SK-MEL-5 (cell line): ENCODE data around the gene ACP1. TPM values are rescaled to one million over a fixed set of nuclear protein-coding genes. Genes with fewer than 3 reads are reported as not detected.

ENCODE experiments used
- DNase-seq: peaks from one replicate; pipeline ENCODE4 v3.0.0-alpha.2; 2016; ENCODE audit warnings: low read depth, low spot score
- in situ Hi-C: cut with HindIII; loops from 2 replicates; pipeline ENCODE4 v1.10.0; 2016; ENCODE audit warnings: low sequenced_read_pairs, high pct_unique_total_duplicates, low pct_unique_long_range_greater_than_20kb
- polyA plus RNA-seq, 2 experiments: library from polyadenylated mRNA; depleted of rRNA; stranded (reverse); fragments of >200 nt; gene quantifications; 2 replicates each; pipeline ENCODE4 v1.2.3, GENCODE V29; 2015
- total RNA-seq: library from RNA; depleted of rRNA; stranded (reverse); fragments of >200 nt; shearing (Covaris generic); gene quantifications from 2 replicates; pipeline ENCODE4 v1.2.3, GENCODE V29; 2014; rRNA removed

The ACP1 gene
- total RNA-seq, result 247 and 268 TPM in 2 replicates
- 149 and 158 TPM in 2 replicates for polyA plus RNA-seq (2015; cell fraction: cytosol; rRNA removed)
- polyA plus RNA-seq (2015; cell fraction: nucleus; rRNA removed), result 167 and 200 TPM in 2 replicates

GRCh38 chr2:264493-265468 lies at the start of gene ACP1:
Gene ACP1 (plus strand): TSS chr2:264947. CDS start chr2:264965, 18 bp downstream.
- DNase-seq, result peak; percentile 95
- in situ Hi-C loops, result no loop called here

- in situ Hi-C loops, result no loop called here
- DNase-seq, result no peak
Measured at GRCh38 chr2:216068-216467, 48.7 kb upstream of the ACP1 start.

DNA sequence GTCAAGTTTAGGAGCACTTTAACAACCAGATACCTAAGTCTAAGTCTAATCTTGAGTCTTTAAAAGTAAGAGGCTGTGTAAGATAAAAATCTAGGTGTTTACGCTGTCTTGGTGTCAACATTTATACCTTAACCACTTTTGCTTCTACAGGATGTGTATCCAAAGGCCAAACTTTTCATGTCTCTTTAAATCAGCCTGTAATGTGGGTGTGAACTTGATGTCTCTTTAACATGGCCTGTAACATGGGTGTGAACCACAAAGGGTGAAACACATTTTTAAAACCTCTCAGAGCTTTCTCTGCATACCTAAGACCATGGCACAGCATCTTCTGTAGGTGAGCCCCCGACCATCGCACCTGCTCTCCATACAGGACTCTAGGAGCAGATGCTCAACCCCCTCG lies 41.3 kb upstream of the ACP1 start:
- in situ Hi-C loops, result no loop called here
- no peak for DNase-seq

DNA sequence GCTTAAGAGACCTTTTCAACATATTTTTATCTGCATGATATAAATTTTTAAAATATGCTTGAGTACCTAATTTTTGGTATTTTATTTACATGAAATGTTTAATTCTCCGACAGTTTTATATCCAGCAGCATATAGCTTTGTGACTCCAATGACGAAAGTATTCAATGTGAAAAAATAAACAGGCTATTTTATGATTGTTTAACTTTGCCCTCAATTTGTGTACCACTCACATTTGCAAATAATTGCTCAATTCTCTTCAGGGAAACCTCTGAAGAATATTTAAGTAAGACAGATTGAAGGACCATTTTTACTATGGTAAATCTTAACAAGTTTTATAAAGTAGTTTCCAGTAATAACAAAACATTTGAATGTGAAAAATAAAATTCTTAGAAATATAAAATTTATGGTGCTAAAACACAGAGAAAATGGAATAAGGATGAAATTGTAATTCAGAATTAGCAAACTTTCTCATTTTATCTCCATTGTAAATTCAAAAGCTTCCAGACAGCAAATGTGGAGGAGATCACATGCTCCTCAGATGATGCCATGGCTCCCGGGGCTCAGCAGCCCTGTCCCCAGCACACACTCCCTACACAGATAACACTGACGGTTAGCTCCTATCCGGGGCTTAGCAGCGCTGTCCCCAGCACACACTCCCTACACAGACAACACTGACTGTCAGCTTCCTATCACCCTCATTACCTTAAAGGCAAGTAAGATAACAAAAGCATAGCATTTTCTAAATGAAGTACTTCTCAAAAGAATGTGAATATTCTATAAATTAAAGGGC lies 40.6 kb upstream of the ACP1 start:
- no peak for DNase-seq
- in situ Hi-C loops, result no loop called here

DNA sequence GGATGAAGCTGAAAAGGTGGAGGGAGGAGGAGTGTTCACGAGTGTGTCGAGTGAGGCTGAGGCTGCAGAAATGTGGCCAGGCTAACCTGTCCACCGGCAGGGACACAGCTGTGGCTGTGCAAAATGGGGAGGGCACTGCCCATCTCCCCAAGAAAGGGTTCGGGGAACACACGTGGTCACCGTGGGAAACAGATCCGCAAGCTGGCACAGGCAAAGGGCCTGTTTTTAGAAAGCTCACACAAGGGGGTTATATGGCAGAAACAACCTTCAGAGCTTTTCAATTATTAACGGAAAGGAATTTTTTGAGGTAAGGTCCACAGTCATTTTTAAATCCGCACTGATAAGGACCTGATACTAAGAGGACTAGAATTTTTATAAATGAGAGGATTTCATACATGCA lies 36.6 kb upstream of the ACP1 start:
- in situ Hi-C loops, result no loop called here
- DNase-seq, result no peak

DNA sequence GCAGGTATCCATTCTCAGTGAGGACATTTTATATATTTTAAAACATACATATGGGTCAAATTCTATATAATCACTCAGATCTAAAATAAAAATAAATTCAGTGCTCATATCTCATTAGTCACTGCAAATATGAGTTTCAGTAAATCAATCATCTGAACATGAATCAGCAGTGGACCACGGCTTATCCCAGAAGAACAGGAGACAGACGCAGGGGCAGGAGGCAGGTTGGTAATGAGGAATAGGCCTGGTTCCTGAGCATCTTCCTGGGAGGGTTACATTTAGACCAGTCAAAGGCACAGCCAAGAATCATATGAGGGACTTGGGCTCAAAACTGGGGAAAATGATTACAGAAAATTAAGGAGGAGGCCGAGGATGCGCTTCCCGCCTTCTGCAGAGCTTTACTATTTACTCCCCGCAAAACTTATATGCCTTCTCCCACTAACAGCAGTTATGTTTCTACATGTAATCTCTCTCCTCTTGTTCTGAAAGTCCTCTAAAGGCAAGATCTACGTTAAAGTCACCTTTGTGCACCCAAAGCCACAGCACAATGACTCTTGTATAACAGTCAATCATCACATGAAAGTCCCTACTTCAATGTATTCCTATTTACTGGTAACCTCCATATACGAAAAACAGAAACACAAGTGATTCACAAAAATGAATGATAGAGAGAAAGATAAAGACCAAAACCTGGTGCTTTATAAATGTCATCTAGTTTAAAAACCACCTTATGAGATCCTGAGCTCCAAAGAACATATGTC lies 36.0 kb upstream of the ACP1 start:
- in situ Hi-C loops, result no loop called here
- no peak for DNase-seq

- in situ Hi-C loops, result no loop called here
- DNase-seq, result peak; percentile 37
Measured at GRCh38 chr2:231521-232185, 33.1 kb upstream of the ACP1 start.

GRCh38 chr2:233030-233429 lies 31.7 kb upstream of the ACP1 start:
- DNase-seq, result no peak
- in situ Hi-C loops, result no loop called here

DNA sequence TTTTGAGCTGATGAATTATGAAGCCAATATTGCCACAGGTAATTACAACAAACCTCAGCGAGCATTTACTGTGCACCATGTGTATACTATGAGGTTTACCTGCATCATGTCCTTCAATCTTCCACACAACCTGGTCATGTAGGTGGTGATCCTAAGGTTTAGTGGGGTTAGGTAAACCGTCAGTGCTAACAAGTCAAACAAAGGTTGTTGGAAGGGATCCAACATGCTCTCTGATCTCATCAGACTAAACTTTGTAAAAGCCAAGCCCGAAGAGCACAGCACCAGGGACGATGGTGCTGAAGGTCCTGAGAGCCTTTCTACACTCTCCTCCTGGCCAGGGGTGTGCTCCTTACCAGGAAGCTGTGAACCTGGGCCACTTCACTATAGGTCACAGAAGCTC lies 30.3 kb upstream of the ACP1 start:
- in situ Hi-C loops, result no loop called here

DNA sequence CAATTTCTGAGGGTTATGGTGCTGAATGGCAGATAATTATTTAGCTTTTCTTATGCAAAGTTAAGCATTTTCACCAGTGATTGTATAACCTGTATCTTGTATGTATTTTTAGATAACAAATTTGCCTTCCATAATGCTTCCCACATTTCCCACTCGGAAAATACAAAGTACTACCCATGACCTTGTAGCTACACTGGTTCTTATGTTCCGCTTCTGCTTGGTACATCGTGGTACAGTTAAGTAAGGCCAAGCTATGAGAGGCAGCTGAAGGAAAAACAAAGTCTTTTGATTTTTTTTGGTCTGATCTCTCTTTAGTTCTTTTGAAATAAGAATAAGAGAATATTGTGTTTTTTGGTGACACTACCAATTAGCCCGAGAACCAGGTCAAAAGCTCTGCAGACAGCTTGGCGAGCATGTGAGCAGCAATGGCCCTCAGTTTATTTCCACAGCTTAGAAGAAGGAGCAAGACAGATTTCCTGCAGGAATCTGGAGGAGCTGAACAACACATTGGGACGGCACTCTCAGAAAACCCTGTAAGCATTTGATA lies 27.7 kb upstream of the ACP1 start:
- in situ Hi-C loops, result no loop called here
- DNase-seq, result no peak

More for the DNA sequence above, 30.3 kb upstream of the ACP1 start:
- no peak for DNase-seq

DNA sequence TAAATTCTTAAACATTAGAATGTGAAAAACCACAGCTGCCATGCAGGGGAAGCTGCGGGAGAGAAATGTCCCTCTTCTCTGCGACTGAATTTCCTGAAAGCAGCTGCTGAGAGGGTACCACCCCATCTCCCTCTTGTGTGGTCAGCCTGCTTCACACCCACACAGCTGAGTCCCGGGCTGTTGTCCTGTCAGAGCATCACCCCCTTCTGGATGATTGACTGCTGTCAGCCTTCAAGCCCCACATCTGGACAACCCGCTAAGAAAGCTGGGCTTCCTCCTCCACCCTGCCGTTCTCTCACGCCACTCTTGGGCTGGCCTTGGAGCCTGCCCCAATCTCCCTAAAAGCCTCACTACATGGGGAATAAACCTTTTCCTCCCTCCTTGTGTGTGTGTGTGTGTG lies 26.9 kb upstream of the ACP1 start:
- in situ Hi-C loops, result no loop called here

GRCh38 chr2:238431-238830 lies 26.3 kb upstream of the ACP1 start:
- no peak for DNase-seq
- in situ Hi-C loops, result no loop called here

More for the DNA sequence above, 26.9 kb upstream of the ACP1 start:
- DNase-seq, result no peak

DNA sequence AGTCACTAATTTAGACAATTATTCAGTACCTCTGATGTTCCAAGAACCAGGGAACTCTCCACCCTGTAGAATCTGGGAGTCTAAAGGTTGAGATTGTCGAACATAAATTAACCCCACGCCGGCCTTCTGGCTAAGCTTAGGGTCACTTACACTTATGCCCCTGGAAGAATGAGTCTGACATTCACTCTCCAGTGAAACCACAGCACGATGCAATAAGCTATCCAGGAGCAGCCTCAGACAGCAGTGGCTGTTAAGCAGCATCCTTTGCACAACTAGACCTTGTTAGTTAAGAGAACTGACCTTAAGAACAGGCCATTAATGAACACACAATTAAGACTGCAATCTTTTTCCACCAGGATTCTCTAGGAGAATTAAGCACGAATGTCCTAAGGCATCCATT lies 25.9 kb upstream of the ACP1 start:
- no peak for DNase-seq
- in situ Hi-C loops, result no loop called here

DNA sequence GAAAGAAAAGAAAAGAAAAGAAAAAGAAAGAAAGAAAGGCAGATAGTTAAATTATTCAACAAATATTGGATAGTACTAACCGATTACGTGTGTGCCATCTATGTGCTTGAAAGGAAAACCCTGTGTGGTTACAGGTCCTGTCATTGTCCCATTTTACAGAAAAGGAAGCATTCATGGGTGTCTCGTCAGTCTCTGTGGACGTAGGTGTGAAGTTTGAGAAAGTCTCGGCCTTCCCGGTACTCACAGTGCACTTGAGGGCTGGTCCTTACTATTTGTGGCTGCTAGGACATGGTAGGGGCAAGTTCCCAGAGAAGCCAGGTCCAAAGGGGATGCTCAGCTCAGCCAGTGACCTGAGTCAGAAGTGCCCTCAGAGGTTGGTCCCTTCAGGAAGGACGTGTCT lies 20.2 kb upstream of the ACP1 start:
- in situ Hi-C loops, result no loop called here
- DNase-seq, result no peak

- in situ Hi-C loops, result no loop called here
Measured at GRCh38 chr2:246489-247144, 18.1 kb upstream of the ACP1 start.

DNA sequence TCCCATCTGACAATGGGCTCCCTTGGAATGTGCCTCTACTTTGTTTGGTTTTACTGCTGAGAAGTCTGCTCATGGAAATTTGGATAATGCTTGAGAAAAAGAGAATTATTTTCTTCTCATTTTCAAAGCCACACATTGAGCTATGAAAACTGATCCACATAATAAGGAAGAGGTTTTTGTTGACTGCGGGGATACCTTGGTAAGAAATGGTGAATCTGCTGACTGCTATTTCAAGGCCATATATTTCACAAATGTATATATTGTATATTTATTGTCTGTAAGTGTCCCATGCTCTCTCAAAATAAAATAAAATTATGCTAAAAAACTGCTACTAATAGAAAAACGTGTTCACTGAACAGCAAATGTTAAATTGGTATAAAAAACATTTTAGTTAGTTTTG lies 16.0 kb upstream of the ACP1 start:
- in situ Hi-C loops, result no loop called here
- DNase-seq, result no peak

More at GRCh38 chr2:246489-247144, 18.1 kb upstream of the ACP1 start:
- DNase-seq, result peak; percentile 81
